ENCODE data around the gene MBTPS1.

DNA sequence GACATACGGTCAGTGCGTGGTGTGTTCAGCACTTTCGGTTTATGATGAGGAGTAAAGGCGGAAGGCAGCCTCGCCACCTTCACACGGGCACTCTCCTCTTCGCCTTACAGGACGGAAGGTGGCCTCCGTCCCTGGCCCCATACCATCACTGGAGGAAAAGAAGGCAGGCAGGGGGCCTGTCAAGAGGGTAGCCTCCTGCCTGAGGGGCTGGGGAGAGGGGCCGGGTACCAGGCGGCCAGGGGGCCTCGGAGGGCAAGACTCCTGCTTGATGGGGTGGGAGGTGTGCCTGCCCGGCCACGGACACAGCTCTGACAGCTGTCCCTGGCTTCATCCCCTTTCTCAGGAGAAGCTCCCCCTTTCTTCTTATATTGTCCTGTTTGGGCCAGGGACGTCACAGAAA, 58.5 kb downstream of the MBTPS1 start:
- TF ChIP-seq, protein P1, sequence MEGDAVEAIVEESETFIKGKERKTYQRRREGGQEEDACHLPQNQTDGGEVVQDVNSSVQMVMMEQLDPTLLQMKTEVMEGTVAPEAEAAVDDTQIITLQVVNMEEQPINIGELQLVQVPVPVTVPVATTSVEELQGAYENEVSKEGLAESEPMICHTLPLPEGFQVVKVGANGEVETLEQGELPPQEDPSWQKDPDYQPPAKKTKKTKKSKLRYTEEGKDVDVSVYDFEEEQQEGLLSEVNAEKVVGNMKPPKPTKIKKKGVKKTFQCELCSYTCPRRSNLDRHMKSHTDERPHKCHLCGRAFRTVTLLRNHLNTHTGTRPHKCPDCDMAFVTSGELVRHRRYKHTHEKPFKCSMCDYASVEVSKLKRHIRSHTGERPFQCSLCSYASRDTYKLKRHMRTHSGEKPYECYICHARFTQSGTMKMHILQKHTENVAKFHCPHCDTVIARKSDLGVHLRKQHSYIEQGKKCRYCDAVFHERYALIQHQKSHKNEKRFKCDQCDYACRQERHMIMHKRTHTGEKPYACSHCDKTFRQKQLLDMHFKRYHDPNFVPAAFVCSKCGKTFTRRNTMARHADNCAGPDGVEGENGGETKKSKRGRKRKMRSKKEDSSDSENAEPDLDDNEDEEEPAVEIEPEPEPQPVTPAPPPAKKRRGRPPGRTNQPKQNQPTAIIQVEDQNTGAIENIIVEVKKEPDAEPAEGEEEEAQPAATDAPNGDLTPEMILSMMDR (conservative IDR thresholded peaks at IDR 0.05; ENCODE audit: low read length) = no peak
- TF ChIP-seq EZH2phosphoT487 (IDR thresholded peaks at IDR 0.05; ENCODE audit: borderline replicate concordance) = no peak

All from Loucy (cell line).